Kidney (tissue), 14 donors: ENCODE measurements around the gene CKM. TPM values are rescaled to one million over a fixed set of nuclear protein-coding genes. Genes with fewer than 3 reads are reported as not detected.
A peak's percentile ranks its signal among the peaks of the same experiment; 100 is the strongest.

Source experiments
- DNase-seq, 5 donors: peaks; one replicate each; pipeline ENCODE4 v3.0.0-alpha.2; 2013 to 2020
- FAIRE-seq: peaks from 2 replicates; lab custom pipeline; 2012; peaks lifted over from hg19 to GRCh38; lab: Jason Lieb, UNC
- H3K27ac ChIP-seq, 2 donors: one replicate each; pipeline ENCODE4 v1.7.0; 2013; ENCODE audit warnings: low read depth in 2 of 2, low read length in 2 of 2, inconsistent platforms in 1 of 2
- H3K27me3 ChIP-seq: one replicate; pipeline ENCODE4 v1.7.1; 2013; ENCODE audit warnings: low read length, inconsistent platforms; ENCODE audit not compliant: control insufficient read depth, insufficient read depth
- H3K36me3 ChIP-seq, 3 donors: one replicate each; pipeline versions ENCODE4 v1.7.0 to v1.7.1; 2013; ENCODE audit warnings: low read length in 3 of 3, control low read depth in 1 of 3, inconsistent platforms in 1 of 3; ENCODE audit not compliant: insufficient read depth in 3 of 3, control insufficient read depth in 2 of 3
- H3K4me1 ChIP-seq, 3 donors: one replicate each; pipeline versions ENCODE4 v1.7.0 to v1.7.1; 2013; ENCODE audit warnings: low read length in 3 of 3, inconsistent platforms in 1 of 3, low read depth in 1 of 3; ENCODE audit not compliant: control insufficient read depth in 2 of 3, insufficient read depth in 2 of 3
- H3K4me3 ChIP-seq, 3 donors: one replicate each; pipeline versions ENCODE4 v1.7.0 to v1.8.1; 2013; ENCODE audit warnings: low read length in 3 of 3, control low read depth in 1 of 3, inconsistent platforms in 1 of 3
- H3K9ac ChIP-seq, 3 donors: one replicate each; pipeline versions ENCODE4 v1.7.0 to v1.7.1; 2013; ENCODE audit warnings: low read length in 3 of 3, control low read depth in 1 of 3, inconsistent platforms in 1 of 3
- H3K9me3 ChIP-seq, 3 donors: one replicate each; pipeline versions ENCODE4 v1.7.0 to v1.7.1; 2013; ENCODE audit warnings: low read length in 3 of 3, control low read depth in 1 of 3, inconsistent platforms in 1 of 3; ENCODE audit not compliant: control insufficient read depth in 2 of 3, insufficient read depth in 1 of 3
- intact Hi-C: fragments of 100-400 bp; cut with DNase I; formaldehyde crosslinking; loops from one replicate; pipeline ENCODE4 v1.11.1; 2022
- polyA plus RNA-seq: library from polyadenylated mRNA; stranded (reverse); fragments of 350-450 nt; fragmentation: Illumina TruSeq; extraction: RNeasy Lipid Tissue Mini Kit (QIAGEN cat#74804); gene quantifications from one replicate; pipeline ENCODE4 v1.2.3, GENCODE V29; 2014; ENCODE audit warnings: low read depth, low replicate concordance; ENCODE audit not compliant: insufficient read depth
- total RNA-seq: library from RNA; stranded (reverse); fragmentation: NEBNext Ultra II Directional; extraction: Animal tissue kit (Norgen Biotek cat#: 25700); gene quantifications from one replicate; pipeline ENCODE4 v1.2.1, GENCODE V29; 2021
- TF ChIP-seq, protein P1 (sequence below): IDR thresholded peaks from 3 replicates; pipeline ENCODE4 v1.5.1; 2012; ENCODE audit warnings: mild to moderate bottlenecking, moderate library complexity, borderline replicate concordance; ENCODE audit not compliant: insufficient read depth; ENCODE audit errors: extremely low read depth
- donor health status: control.
- donor health status: control.
- donor health status: control.
- donor health status: control.
- donor health status: control.
- donor health status: DM: yes; HTN: yes; CAD: no.
- donor health status: Normal renal cell carcinoma (clear cell type).

CKM gene
- total and polyA plus RNA-seq, 2 donors from 2014 or later: 1.3 TPM; not detected in 1

DNA sequence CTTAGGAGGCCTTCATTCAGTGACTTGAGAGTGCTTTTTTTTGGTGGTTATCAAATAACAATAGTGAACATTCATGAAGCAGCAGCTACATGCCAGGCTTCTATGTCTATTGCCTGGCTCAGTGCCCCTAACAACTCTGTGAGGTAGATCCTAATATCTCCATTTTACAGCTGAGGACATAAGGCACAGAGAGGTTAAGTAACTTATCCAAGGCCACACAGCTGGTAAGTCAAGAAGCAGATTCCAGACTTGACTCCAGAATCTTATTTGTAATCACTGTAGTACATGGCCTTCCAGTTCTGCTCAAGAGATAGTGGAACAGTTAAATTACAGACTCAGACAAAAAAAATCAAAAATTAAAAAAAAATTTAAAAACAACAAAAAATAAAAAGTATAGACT lies 26.8 kb downstream of the CKM start:
- TF ChIP-seq, protein P1, sequence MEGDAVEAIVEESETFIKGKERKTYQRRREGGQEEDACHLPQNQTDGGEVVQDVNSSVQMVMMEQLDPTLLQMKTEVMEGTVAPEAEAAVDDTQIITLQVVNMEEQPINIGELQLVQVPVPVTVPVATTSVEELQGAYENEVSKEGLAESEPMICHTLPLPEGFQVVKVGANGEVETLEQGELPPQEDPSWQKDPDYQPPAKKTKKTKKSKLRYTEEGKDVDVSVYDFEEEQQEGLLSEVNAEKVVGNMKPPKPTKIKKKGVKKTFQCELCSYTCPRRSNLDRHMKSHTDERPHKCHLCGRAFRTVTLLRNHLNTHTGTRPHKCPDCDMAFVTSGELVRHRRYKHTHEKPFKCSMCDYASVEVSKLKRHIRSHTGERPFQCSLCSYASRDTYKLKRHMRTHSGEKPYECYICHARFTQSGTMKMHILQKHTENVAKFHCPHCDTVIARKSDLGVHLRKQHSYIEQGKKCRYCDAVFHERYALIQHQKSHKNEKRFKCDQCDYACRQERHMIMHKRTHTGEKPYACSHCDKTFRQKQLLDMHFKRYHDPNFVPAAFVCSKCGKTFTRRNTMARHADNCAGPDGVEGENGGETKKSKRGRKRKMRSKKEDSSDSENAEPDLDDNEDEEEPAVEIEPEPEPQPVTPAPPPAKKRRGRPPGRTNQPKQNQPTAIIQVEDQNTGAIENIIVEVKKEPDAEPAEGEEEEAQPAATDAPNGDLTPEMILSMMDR: no peak
- Histone ChIP-seq H3K27me3 (no peaks in the 10 kb centered on the region), H3K4me1 (peaks cover 0 to 2% (median 0%) of the 10 kb centered on the region in 3 donors), H3K27ac (no peak overlapping the region), H3K9me3 (peaks cover 0 to 4% (median 0%) of the 10 kb centered on the region in 3 donors), H3K9ac (no peak overlapping the region), H3K36me3 (peaks cover 2 to 5% (median 5%) of the 10 kb centered on the region in 3 donors), H3K4me3 (no peak overlapping the region)
- FAIRE-seq (no peak), DNase-seq (no peak)
- intact Hi-C loops: no loop called here

DNA sequence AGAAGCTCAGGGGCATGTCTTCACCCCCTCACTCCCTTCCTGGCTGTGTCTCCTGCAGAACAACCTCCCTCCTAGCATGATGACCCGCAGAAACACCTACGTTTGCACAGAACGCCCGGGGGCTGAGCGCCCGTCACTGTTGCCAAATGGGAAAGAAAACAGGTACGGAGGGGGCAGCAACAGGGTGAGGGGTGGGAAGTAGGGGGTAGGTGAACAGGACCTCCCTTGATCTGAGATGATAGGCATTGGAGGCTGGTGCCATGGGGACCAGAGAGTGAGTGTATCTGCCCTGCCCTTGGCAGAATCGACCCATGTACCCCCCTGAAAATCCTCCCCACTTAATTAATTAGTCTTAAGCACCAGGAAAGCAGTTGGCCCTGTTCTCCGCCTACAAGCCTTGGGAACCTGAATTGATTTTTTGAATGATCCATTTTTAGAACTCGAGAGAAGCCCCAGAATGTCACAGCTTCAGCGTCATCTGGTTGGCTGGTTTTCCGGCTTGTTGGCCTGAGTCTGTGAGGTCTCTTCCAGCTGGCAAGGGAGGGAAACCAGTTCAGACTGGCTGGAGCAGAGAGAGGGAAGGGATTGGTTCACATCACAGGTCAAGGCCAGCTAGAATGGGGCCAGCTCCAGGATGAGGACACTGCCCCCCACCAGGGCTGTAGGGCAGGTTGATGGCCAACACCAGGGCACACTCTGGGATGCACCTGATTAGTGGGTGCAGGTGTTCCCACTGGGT lies 28.2 kb downstream of the CKM start:
- H3K9me3 ChIP-seq: peaks cover 0 to 4% (median 0%) of the 10 kb centered on the region in 3 donors
- TF ChIP-seq, protein P1: no peak
- H3K27ac ChIP-seq: no peak overlapping the region
- H3K4me1 ChIP-seq: peaks cover 0 to 2% (median 0%) of the 10 kb centered on the region in 3 donors
- no peak overlapping the region for H3K4me3 ChIP-seq
- no peak for FAIRE-seq
- intact Hi-C loops: no loop called here
- peak in 1 of 5 donors; percentile 34 for DNase-seq
- no peak overlapping the region for H3K9ac ChIP-seq
- H3K36me3 ChIP-seq: peaks cover 2 to 7% (median 3%) of the 10 kb centered on the region in 3 donors
- H3K27me3 ChIP-seq: no peaks in the 10 kb centered on the region

DNA sequence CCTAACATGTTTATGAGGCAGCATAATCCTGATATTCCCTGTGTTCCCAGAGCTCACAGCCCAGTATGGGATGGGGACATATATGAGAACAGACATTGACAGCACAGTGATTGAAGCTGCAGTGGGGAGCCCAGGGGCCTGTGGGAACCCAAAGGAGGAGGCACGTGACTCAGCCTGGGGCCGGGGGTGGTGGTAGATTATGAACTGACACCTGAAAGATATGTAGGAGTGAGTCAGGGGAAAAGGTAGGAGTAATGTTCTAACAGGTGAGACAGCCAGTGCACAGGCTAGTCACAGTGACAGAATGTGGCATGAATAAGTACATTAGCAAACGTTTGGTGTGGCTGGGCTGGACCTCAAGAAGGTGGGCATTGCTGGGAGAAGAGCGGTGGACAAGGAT lies 29.0 kb downstream of the CKM start:
- DNase-seq: no peak
- H3K27ac ChIP-seq: no peak overlapping the region
- intact Hi-C loops: no loop called here
- no peaks in the 10 kb centered on the region for H3K27me3 ChIP-seq
- H3K36me3 ChIP-seq: peaks cover 0 to 7% (median 2%) of the 10 kb centered on the region in 3 donors
- H3K9ac ChIP-seq: no peak overlapping the region
- H3K4me3 ChIP-seq: no peak overlapping the region
- TF ChIP-seq, protein P1: no peak
- FAIRE-seq: no peak
- H3K9me3 ChIP-seq: peaks cover 0 to 4% (median 0%) of the 10 kb centered on the region in 3 donors
- peaks cover 0 to 2% (median 0%) of the 10 kb centered on the region in 3 donors for H3K4me1 ChIP-seq
